ENCODE measurements around the gene CLCF1. TPM values are rescaled to one million over a fixed set of nuclear protein-coding genes. Genes with fewer than 3 reads are reported as not detected.

CLCF1 gene
- polyA plus RNA-seq, 1 donor (not counting 4 experiments of a cell fraction or from before 2014, with no cell fraction given), result 2.7 TPM

GRCh38 chr11:67410369-67410831 lies 37.0 kb upstream of the CLCF1 start:
- no peaks in the 10 kb centered on the region for H3K9me3 ChIP-seq (ENCODE audit: control insufficient read depth, low read depth, low read length)
- peaks cover 14% of the 10 kb centered on the region for H3K27me3 ChIP-seq (ENCODE audit: control insufficient read depth, extremely low read depth, insufficient read depth, low read length)
- dilution Hi-C loops (cut with MboI; ENCODE audit: extremely low pct_ligation_motif_present, low sequenced_read_pairs), result no loop called here
- no peak overlapping the region for H3K4me3 ChIP-seq (ENCODE audit: control insufficient read depth in 2 of 3, extremely low read depth in 1 of 3, insufficient read depth in 2 of 3, low read depth in 1 of 3, low read length in 3 of 3)
- FAIRE-seq (no peak), DNase-seq (ENCODE audit: low read depth, low spot score) (no peak)
- no peak overlapping the region for H3K27ac ChIP-seq (ENCODE audit: control insufficient read depth, insufficient read depth, low read length)
- no peak overlapping the region for H2AFZ ChIP-seq (ENCODE audit: control insufficient read depth, low read length)
- H3K9ac ChIP-seq (ENCODE audit: control insufficient read depth, extremely low read depth, insufficient read depth, low read length), result no peak overlapping the region
- no peaks in the 10 kb centered on the region for H3K9me1 ChIP-seq (ENCODE audit: control insufficient read depth, extremely low read depth, insufficient read depth, low read length)
- no peaks in the 10 kb centered on the region for H3K79me2 ChIP-seq (ENCODE audit: control insufficient read depth, insufficient read depth, low read length)
- no peak overlapping the region for H3K4me2 ChIP-seq (ENCODE audit: control insufficient read depth, extremely low read depth, insufficient read depth, low read depth, low read length)
- no peaks in the 10 kb centered on the region for H3K36me3 ChIP-seq (ENCODE audit: control insufficient read depth in 2 of 2, extremely low read depth in 1 of 2, insufficient read depth in 2 of 2, low read length in 2 of 2)
- no peak for TF ChIP-seq EZH2 (IDR thresholded peaks at IDR 0.05; ENCODE audit: low read length)
- no peak for TF ChIP-seq CTCF (optimal IDR thresholded peaks at IDR 0.05 in 1 of 3, IDR thresholded peaks at IDR 0.05 in 1 of 3, conservative IDR thresholded peaks at IDR 0.05 in 1 of 3; ENCODE audit: extremely low read depth in 1 of 3, insufficient read depth in 2 of 3, low read length in 3 of 3)
- no peaks in the 10 kb centered on the region for H4K20me1 ChIP-seq (ENCODE audit: control insufficient read depth, extremely low read depth, insufficient read depth, low read length)
- no peaks in the 10 kb centered on the region for H3K4me1 ChIP-seq (ENCODE audit: control insufficient read depth, extremely low read depth, insufficient read depth, low read length)

- Histone ChIP-seq H3K4me3 (ENCODE audit: control insufficient read depth in 2 of 3, extremely low read depth in 1 of 3, insufficient read depth in 2 of 3, low read depth in 1 of 3, low read length in 3 of 3) (no peak overlapping the region), H3K27me3 (ENCODE audit: control insufficient read depth, extremely low read depth, insufficient read depth, low read length) (peaks cover 9% of the 10 kb centered on the region), H4K20me1 (ENCODE audit: control insufficient read depth, extremely low read depth, insufficient read depth, low read length) (no peaks in the 10 kb centered on the region), H3K79me2 (ENCODE audit: control insufficient read depth, insufficient read depth, low read length) (no peaks in the 10 kb centered on the region), H3K9ac (ENCODE audit: control insufficient read depth, extremely low read depth, insufficient read depth, low read length) (no peak overlapping the region), H3K9me1 (ENCODE audit: control insufficient read depth, extremely low read depth, insufficient read depth, low read length) (no peaks in the 10 kb centered on the region), H3K9me3 (ENCODE audit: control insufficient read depth, low read depth, low read length) (no peaks in the 10 kb centered on the region), H3K36me3 (ENCODE audit: control insufficient read depth in 2 of 2, extremely low read depth in 1 of 2, insufficient read depth in 2 of 2, low read length in 2 of 2) (no peaks in the 10 kb centered on the region), H3K4me1 (ENCODE audit: control insufficient read depth, extremely low read depth, insufficient read depth, low read length) (no peaks in the 10 kb centered on the region), H3K27ac (ENCODE audit: control insufficient read depth, insufficient read depth, low read length) (no peak overlapping the region), H2AFZ (ENCODE audit: control insufficient read depth, low read length) (no peak overlapping the region), H3K4me2 (ENCODE audit: control insufficient read depth, extremely low read depth, insufficient read depth, low read depth, low read length) (no peak overlapping the region)
- no peak for FAIRE-seq
- TF ChIP-seq EZH2 (IDR thresholded peaks at IDR 0.05; ENCODE audit: low read length) (no peak), CTCF (optimal IDR thresholded peaks at IDR 0.05 in 1 of 3, IDR thresholded peaks at IDR 0.05 in 1 of 3, conservative IDR thresholded peaks at IDR 0.05 in 1 of 3; ENCODE audit: extremely low read depth in 1 of 3, insufficient read depth in 2 of 3, low read length in 3 of 3) (no peak)
- DNase-seq (ENCODE audit: low read depth, low spot score), result no peak
- dilution Hi-C loops (cut with MboI; ENCODE audit: extremely low pct_ligation_motif_present, low sequenced_read_pairs), result no loop called here
Observed at GRCh38 chr11:67409781-67410368, 36.5 kb upstream of the CLCF1 start.

Data from keratinocyte (primary cell).